Posterior vena cava (tissue), 2 donors: ENCODE data around the gene SPECC1. TPM values are rescaled to one million over a fixed set of nuclear protein-coding genes. Genes with fewer than 3 reads are reported as not detected.
"Not testable (repeated sequence)": the region's sequence is repeated elsewhere in the genome, so short reads cannot be mapped to it uniquely, and the experiment has no call there.

Experiments
- DNase-seq: peaks from one replicate; pipeline ENCODE4 v3.0.0-alpha.2; 2020; ENCODE audit warnings: low spot score
- intact Hi-C, 2 donors: fragments of 100-400 bp; cut with DNase I; formaldehyde crosslinking; loops; one replicate each; pipeline versions ENCODE4 v1.14.1 to v1.14.2; 2022 to 2023
- total RNA-seq, 2 donors: library from RNA; stranded (reverse); fragmentation: NEBNext Ultra II Directional; extraction: Animal tissue kit (Norgen Biotek cat#: 25700); gene quantifications; one replicate each; pipeline ENCODE4 v1.2.1, GENCODE V29; 2021
- donor health status: DM: yes; HTN: yes; CAD: no.
- donor health status: DM: yes; HTN: yes; CAD: no.

Gene SPECC1
- total RNA-seq, 2 donors from 2014 or later: 44.7 to 59.1 TPM

DNA sequence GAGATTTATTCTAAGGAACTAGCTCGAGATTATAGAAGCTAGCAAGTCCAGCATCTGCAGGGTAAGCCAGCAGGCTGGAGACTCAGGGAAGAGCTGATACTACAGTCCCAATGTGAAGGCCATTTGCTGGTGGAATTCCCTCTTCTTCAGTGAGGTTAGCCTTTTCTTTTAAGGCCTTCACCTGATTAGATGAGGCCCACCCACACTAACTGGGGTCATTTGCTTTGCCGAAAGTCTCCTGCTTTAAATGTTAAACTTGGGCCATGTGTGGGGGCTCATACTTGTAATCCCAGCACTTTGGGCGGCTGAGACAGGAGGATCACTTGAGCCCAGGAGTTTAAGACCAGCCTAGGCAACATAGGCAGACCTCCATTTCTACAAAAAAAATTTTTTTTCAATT, 289.9 kb downstream of the SPECC1 start:
- intact Hi-C loops: no loop called here
- DNase-seq: no peak

DNA sequence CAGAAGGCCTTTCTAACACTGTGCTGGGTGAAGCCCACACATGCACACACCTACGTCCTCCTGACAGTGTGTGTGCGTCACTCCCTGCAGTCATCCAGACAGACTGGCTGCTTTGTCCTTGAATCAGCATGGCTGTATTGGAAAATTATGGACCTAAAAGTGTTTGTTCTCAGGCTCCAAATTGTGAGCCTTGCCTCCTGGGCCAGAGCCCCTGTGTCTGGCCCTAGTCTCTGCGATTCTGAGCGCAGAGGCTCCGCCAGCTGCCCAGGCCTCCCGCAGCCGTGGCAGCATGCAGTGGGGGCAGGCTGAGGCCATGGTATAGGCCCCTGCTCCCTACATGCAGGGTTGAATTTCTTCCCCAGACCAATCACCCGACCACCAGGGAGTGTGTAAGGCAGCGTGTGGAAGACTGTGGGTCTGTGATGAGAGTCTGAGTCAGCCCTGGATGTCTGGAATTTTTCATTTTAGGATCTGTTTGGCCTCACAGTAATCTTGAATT, 291.3 kb downstream of the SPECC1 start:
- intact Hi-C loops: loop anchor here in 1 of 2 donors (10.0 kb wide), 1 partner anchor 56 kb away; no protein-coding TSS in a partner anchor
- no peak for DNase-seq

DNA sequence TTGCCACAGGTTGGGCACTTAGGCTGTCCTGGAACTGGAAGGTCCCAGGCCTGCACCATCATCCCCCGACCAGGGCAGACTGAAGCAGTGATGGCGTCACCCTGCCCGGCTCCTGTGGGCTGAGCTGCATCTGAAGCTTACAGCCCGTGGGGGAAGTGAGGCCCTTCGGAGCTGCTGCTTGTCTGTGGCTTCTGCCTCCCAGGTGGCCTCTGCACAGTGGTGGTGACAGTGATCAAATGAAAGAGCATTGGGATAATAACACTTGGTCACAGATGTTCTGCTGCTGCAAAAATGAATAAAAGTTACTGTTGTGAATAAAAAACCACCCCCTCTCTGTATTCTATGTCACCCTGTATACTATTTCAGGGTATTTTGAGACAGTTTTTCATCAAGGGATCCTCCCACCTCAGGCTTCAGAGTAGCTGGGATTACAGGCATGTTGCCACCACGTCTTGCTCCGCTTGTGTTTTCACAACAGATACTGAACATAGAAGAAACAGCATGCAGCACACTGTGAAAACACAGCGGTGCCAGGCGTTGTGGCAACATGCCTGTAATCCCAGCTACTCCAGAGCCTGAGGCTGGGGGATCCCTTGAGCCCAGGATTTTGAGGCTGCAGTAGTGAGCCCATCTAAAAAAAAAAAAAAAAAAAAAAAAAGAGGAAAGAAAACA, 293.2 kb downstream of the SPECC1 start:
- intact Hi-C loops: loop anchor here in 1 of 2 donors (10.0 kb wide), 1 partner anchor 58 kb away; no protein-coding TSS in a partner anchor
- no peak for DNase-seq

DNA sequence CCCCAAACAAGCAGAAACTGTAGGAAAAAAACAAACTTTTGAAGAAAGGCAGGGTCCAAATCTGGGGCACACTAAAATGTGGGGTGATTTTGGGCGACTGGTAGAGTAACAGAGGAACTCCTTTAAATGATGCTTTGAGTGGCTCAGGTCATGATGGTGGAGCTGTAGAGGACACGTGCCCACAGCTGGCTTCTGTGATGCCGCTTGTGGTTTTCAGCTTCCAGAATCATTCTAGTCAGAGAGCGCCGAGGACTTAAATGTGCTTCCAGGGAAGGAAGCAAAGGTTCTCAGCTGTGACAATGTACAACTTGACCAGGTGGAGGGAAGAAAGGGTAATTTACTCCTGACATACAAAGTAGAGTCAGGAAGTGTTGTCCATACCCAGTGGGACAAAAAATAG, 295.8 kb downstream of the SPECC1 start:
- intact Hi-C loops: loop anchor here in 1 of 2 donors (10.0 kb wide), 1 partner anchor 60 kb away; no protein-coding TSS in a partner anchor
- DNase-seq: no peak

DNA sequence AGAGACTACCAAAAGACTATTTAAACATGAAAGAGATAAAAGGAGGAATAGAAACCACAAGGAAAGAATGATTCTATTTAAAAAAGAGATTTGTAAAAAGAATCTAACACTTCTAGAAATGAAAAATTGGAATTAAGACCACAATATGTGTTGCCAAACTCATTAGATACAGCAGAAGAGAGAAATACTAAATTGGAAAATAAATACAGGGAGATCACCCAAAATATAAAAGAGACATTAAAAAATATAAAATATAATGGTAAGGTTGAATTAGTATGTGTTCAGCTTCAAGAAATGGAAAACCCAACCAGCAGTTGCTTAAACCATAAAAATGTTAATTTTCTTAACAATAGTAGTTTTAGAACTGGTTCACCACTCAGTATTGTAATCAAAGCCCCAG, 297.8 kb downstream of the SPECC1 start:
- intact Hi-C loops: loop anchor here in 1 of 2 donors (10.0 kb wide), 1 partner anchor 62 kb away; no protein-coding TSS in a partner anchor
- DNase-seq: no peak

DNA sequence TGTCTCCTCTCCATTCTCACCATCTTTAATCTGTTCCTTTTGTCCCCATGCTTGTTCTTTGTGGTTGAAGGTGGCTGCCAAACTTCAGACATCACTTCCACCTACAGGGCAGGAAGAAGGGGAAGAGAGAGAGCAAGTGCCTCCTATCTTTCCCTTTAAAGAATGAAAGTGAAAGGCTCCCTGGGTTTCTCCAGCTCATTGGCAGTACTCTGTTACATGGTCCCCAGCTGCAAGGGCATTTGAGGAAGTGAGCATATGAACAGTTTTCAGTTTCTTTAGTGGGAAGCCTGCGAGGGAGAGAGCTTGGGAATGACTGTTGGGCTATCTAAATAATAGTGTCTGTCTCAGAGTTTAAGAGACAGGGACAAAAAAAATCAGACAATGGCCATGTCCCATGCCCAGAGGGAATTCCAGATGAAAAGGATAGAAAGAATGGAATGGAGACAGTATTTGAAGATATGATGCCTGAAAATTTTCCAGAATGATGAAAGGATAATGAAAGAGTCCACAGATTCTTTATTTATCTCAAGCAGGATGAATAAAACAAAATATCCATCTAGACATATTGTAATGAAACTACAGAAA, 298.3 kb downstream of the SPECC1 start:
- DNase-seq: no peak
- intact Hi-C loops: loop anchor here in 1 of 2 donors (10.0 kb wide), 1 partner anchor 63 kb away; no protein-coding TSS in a partner anchor

DNA sequence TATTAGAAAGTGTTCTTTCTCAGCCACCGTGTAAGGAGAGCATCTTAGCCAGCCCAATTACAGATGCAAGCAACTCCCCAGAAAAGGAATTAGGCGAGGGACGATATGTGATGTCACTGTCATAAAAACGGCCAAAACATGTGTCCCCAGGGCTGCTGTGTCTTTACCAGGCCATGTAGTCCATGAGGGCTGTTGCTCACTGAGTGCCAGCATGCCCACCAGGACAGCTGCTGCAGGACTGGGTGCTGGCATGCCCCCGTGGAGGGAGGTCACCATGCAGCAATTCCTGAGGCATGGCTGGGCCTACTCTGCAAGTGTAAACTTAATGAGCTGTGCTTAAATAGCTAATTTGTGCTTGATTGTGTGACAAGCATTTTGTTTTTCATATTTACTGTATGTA, 301.3 kb downstream of the SPECC1 start:
- no peak for DNase-seq
- intact Hi-C loops: loop anchor here in 1 of 2 donors (10.0 kb wide), 2 partner anchors 76 to 186 kb away; no protein-coding TSS in a partner anchor

DNA sequence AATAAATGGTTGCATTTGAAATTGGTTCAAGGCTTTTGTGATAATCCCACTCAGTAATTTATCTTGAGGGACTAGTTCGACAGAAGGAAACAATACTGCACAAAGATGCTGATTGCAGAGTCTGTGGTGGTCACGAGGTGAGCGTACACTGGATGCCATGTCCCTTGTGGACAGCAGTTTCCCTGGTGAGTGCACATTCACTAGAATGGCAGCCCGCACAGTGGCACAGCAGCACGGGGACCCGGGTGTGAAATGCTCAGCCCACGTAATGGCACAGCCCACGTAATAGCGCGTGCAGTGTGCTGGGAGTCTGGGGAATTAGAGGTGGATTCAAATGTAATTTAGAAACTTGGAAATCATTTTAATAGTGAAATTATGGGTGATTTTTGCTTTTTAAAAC, 304.1 kb downstream of the SPECC1 start:
- DNase-seq: no peak
- intact Hi-C loops: loop anchor here in 1 of 2 donors (10.0 kb wide), 2 partner anchors 79 to 189 kb away; no protein-coding TSS in a partner anchor

DNA sequence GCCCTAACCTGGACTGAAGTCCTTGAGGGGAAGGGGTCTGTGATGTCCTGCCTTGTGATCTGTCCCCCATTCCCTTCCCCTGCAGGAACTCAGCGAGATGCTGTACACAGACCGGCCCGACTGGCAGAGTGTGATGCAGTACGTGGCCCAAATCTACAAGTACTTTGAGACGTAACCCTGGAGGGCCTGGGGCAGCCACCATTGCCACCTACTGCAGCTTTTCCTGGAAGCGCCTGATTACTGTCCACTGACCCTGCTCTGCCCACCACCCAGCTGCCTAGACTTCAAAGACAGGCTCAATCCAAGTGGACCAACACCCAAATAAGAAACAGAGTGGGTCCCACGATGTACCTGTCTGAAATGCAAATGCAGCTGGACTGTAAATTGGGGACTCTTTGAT, 304.7 kb downstream of the SPECC1 start:
- intact Hi-C loops: loop anchor here in 1 of 2 donors (10.0 kb wide), 2 partner anchors 79 to 189 kb away; no protein-coding TSS in a partner anchor
- DNase-seq: no peak

DNA sequence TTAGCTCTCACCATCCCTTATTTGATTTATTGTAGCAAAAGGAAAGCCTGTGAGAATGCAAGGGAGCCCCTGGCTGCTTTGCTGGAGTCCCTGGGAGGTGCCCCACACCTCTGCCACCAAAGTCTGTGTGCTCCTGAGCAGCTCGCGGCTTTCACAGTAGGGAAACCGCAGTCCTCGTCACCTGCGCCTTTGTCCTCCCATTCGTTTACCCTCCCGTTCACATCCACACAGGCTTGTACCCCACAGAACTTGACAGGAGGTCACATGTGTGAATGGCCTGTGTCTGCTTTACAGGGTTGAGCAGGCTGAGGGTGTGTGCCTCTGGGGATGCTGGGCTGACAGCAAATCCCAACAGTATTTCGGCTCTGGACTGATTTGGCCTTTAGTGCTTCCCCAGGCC, 305.7 kb downstream of the SPECC1 start:
- DNase-seq: no peak
- intact Hi-C loops: loop anchor here in 1 of 2 donors (10.0 kb wide), 2 partner anchors 80 to 190 kb away; no protein-coding TSS in a partner anchor

DNA sequence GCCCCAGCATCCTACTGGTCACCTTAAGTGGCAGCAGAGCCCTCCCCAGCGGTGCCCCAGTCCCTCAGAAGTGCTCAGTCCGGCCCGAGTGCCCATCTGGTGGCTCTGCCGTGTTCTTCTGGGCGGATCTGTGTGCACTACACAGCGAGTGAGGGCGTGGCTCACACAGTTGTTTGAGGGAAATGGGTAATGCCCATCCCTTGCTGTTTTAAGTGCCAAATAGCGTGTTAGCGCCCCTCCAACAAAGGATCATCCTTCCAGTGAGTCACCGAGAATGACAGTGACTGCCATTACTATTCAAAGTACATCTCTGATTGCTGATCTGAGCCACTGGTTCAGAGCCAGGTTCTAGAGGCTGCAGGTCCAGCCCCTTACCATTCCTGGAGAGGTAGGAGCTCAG, 306.2 kb downstream of the SPECC1 start:
- intact Hi-C loops: loop anchor here in 1 of 2 donors (10.0 kb wide), 2 partner anchors 81 to 191 kb away; no protein-coding TSS in a partner anchor
- no peak for DNase-seq

DNA sequence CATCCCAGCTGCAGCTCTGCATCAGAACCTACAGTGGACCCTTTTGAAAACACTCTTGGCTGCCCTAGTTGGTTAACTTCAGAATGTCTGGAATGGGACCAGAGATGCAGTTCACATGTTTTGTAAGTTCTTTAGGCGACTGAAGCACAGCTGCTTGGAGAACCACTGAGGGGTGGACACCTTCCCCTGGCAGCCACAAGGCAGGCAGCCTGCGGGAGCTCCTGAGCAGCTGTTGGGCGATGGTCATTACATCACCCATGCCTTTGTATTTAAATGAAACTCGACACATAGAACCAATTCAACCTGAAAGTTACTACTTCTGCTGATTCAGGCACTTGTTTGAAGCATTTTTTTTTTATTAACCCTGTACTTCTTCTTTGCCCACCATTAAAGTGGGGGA, 306.7 kb downstream of the SPECC1 start:
- intact Hi-C loops: loop anchor here in 1 of 2 donors (10.0 kb wide), 2 partner anchors 81 to 191 kb away; no protein-coding TSS in a partner anchor
- DNase-seq: no peak

DNA sequence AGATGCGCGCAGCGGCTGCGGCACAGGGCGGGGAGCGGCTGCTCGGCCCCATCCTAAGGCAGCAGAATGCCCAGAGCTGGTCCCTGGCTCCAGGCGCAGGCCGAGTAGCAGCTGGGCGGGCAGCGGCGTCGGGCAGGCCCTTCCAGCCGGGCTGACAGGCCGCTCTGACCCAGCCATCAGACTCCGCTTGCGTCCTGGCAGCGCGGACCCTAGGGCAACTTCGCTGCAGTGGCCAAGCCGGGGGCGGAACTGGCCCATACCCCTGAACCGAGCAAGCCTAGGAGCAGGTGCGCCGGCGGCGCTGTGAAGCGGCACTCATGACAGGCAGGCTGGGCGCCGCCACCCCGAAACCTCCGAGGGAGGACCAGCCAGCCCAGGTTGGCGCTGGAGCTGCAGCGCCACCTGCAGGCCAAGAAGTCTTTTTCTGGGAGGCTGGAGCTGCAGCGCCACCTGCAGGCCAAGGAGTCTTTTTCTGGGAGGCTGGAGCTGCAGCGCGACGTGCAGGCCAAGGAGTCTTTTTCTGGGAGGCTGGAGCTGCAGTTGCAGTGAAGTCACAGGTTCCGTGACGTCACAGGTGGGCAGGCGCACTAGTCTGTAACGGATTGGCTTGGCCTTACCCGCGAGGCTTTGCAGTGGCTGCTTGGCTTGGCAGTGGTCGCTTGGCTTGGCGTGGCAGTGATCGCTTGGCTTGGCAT, 311.5 kb downstream of the SPECC1 start:
- peak; percentile 91 for DNase-seq
- intact Hi-C loops: not testable (repeated sequence)

DNA sequence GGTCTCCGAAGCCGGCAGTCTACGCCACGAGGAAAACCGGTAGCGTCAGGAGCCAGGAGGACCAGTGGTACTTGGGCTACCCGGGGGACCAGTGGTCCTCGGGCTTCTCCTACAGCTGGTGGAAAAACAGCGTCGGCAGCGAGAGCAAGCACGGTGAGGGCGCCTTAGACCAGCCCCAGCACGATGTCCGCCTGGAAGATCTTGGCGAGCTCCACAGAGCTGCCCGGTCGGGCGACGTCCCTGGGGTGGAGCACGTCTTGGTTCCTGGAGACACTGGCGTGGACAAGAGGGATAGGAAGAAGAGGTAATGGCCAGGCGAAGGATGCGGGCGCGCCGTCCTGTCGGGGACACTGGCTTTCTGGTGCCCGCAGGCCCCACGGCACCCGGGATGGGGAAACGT, 312.2 kb downstream of the SPECC1 start:
- DNase-seq, intact Hi-C loops: not testable (repeated sequence)

DNA sequence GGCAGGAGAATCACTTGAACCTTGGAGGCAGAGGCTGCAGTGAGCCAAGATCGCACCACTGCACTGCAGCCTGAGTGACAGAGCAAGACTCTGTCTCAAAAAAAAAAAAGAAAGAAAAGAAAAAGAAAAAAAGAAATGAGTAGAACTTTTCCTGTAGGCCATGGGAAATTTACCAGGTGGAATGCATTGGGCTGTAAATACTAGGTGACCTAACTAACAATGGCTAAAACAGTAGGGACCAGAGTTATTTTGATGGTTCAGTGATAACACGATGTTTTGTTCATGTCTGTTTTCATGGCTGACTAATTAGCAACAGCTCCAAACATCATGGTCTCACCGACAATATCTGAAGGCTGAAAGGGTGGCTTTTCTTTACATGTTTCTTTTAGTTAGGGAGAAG, 318.6 kb downstream of the SPECC1 start:
- intact Hi-C loops, DNase-seq: not testable (repeated sequence)

DNA sequence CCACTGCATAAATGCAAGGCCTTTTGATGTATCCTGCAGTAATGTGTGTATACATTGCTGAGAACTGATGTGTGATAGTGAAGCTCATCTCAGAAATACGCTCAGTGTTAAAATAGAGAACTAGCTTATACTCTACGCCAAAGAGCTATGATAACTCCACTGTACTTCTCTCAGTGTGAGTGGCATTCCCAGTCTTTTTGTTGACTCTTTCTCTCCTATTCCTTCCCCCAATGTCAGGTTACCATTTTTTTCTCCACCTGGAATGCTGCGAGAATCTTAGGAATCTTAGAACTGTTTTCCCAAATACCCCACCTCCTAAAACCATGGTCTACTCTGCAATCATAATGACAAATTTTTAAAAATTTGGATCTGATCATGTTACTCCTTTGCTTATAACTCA, 342.2 kb downstream of the SPECC1 start:
- intact Hi-C loops, DNase-seq: not testable (repeated sequence)

DNA sequence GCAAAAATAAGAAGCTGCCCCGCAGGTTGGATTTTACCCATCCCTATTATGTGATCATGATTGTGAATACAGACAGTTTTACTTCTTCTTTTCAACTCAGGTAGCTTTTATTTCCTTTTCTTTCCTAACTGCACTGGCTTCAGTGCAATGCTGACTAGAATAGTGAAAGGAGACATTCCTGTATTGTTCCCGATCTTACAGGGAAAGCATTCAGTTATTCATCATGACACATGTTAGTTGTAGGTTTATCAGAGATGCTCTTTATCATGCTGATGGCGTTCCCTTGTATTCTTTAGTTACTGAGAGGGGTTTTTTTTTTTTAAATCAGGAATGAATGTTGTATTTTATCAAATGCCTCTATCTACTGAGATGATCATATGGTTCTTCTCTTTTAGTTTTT, 343.4 kb downstream of the SPECC1 start:
- intact Hi-C loops, DNase-seq: not testable (repeated sequence)

DNA sequence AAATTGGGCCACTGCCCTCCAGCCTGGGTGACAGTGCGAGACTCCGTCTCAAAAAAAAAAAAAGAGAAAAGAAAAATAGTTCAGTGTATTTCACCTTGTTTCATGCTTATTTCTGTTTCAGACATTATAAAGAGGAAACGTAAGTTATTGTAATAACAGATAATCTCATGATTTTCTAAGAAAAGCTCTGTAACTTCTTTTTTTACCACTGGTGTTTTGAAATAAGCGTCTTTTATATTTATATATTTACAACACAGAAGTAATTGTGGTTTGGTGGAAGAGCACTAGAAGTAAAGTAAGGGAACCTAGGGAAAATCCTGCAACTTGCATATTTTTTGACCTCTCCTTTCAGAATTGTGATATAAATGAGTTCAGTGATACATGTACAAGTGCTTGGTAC, 354.7 kb downstream of the SPECC1 start:
- DNase-seq, intact Hi-C loops: not testable (repeated sequence)
